ENCODE measurements around the gene GLIS1.

Gene GLIS1

DNA sequence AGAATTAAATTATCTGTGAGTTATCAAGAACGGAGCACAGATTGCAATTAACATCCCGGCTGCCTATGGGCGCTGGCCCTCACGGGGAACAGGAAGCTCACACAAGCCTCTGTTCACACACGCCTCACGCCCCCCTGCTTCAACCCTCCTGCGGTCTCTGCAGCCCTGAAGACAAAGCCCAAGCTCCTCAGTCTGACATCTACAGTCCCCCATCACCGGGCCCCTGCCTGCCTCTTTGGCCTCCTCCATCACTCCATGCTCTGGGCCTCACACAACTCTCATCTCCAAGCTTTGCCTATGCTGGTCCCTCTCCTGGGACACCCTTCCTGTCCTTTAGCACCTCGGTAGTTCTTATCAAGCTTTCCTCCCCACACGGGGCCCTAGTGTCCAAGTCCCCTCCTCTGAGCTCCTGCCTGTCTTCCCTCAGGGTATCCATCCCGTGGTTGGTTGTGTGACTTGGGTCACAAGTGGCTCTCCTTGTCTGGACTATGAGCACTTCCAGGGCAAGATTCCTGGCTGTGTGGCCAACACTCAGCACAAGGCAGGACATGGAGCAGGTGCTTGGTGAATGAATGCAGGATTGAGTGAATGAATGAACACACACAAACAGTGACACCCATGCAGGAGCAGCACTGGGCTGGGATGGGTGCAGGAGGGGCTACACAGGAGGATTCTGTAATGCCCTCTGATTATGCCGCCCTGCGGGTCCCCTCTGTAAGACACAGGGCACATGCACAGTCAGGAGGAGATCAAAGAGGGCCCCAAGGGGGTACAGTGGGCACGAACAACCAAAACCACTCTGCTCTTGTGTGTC lies 163.6 kb downstream of the GLIS1 start:
- TF ChIP-seq, protein P1, sequence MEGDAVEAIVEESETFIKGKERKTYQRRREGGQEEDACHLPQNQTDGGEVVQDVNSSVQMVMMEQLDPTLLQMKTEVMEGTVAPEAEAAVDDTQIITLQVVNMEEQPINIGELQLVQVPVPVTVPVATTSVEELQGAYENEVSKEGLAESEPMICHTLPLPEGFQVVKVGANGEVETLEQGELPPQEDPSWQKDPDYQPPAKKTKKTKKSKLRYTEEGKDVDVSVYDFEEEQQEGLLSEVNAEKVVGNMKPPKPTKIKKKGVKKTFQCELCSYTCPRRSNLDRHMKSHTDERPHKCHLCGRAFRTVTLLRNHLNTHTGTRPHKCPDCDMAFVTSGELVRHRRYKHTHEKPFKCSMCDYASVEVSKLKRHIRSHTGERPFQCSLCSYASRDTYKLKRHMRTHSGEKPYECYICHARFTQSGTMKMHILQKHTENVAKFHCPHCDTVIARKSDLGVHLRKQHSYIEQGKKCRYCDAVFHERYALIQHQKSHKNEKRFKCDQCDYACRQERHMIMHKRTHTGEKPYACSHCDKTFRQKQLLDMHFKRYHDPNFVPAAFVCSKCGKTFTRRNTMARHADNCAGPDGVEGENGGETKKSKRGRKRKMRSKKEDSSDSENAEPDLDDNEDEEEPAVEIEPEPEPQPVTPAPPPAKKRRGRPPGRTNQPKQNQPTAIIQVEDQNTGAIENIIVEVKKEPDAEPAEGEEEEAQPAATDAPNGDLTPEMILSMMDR (IDR thresholded peaks at IDR 0.05; ENCODE audit: low read depth, low read length, missing control alignments) = no peak
- no peak overlapping the region for H3K4me3 ChIP-seq (replicated peaks; ENCODE audit: low read depth, low read length)
- DNase-seq (ENCODE audit: extremely low read depth, low read depth) = no peak

- TF ChIP-seq, protein P1 (IDR thresholded peaks at IDR 0.05; ENCODE audit: low read depth, low read length, missing control alignments) = no peak
- no peak for DNase-seq (ENCODE audit: extremely low read depth, low read depth)
- H3K4me3 ChIP-seq (replicated peaks; ENCODE audit: low read depth, low read length) = no peak overlapping the region
Observed at GRCh38 chr1:53574621-53575020, 164.3 kb downstream of the GLIS1 start.

GRCh38 chr1:53573931-53574330 lies 165.0 kb downstream of the GLIS1 start:
- H3K4me3 ChIP-seq (replicated peaks; ENCODE audit: low read depth, low read length) = no peak overlapping the region
- TF ChIP-seq, protein P1 (IDR thresholded peaks at IDR 0.05; ENCODE audit: low read depth, low read length, missing control alignments) = no peak
- no peak for DNase-seq (ENCODE audit: extremely low read depth, low read depth)

GRCh38 chr1:53573522-53573921 lies 165.4 kb downstream of the GLIS1 start:
- H3K4me3 ChIP-seq (replicated peaks; ENCODE audit: low read depth, low read length) = no peak overlapping the region
- TF ChIP-seq, protein P1 (IDR thresholded peaks at IDR 0.05; ENCODE audit: low read depth, low read length, missing control alignments) = no peak
- DNase-seq (ENCODE audit: extremely low read depth, low read depth) = no peak

DNA sequence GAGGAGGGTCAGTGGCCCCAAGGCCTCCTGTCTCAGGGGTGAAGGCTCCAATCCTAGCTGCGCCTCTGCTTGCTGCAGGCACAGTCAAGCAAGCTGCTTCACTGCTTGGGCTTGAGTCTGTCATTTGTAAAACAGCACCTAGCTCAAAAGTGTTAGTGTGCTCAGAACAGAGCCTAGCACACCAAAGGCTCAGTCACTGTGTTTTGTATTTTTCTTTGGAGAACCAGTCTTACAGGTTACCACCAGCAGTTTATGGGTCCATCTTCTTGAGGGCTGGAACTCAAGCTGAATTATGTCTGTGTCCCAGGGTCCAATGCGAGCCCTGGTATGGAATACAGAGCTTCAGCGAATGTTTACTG lies 166.2 kb downstream of the GLIS1 start:
- DNase-seq (ENCODE audit: extremely low read depth, low read depth) = no peak
- TF ChIP-seq, protein P1 (IDR thresholded peaks at IDR 0.05; ENCODE audit: low read depth, low read length, missing control alignments) = no peak
- H3K4me3 ChIP-seq (replicated peaks; ENCODE audit: low read depth, low read length) = no peak overlapping the region

DNA sequence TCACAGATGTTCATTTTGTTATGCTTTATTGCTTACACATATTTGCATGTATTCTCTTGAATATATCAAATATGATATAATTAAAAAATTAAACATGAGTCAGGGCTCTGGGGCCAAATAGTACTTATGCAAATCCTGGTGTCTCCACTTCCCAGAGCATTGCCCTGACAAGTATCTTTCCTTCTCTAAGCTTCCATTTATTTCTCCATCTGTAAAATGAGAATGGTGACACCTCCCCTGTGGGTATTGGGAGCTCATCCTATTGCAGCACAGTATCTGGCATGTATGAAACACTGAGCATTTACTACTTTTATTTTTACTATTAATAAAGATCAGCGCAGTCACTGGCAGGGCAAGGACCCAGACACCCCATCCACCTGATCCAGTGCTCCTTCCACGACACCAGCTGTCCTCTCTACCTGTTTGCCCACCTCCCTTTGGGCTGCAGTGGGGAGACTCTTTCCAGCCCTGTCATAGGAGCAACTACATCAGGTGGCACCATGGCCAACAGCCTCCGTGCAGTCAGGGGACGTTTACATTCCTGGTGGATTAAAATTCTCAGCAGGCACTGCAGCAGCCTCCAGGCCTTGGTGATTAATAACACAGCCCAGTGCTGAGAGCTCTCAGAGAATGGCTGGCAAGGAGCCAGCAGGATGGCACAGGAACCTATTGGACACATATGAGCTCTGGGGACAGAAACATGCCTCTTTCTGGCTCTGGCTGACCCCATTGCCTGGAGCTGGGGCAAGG lies 166.7 kb downstream of the GLIS1 start:
- DNase-seq (ENCODE audit: extremely low read depth, low read depth) = no peak
- no peak overlapping the region for H3K4me3 ChIP-seq (replicated peaks; ENCODE audit: low read depth, low read length)

More for the DNA sequence above, 166.7 kb downstream of the GLIS1 start:
- TF ChIP-seq, protein P1 (IDR thresholded peaks at IDR 0.05; ENCODE audit: low read depth, low read length, missing control alignments) = no peak

Data from HFF-Myc (cell line).